Retinal pigment epithelial cell (primary cell): Measurements from ENCODE around the gene CYTH1.

Source experiments
- DNase-seq: peaks from one replicate; pipeline ENCODE4 v3.0.0-alpha.2; 2010; ENCODE audit warnings: low read depth
- H3K4me3 ChIP-seq: 2 replicates; pipeline ENCODE4 v1.5.1; 2011; ENCODE audit warnings: mild to moderate bottlenecking, low read length, control low read depth, moderate library complexity
- TF ChIP-seq, protein P1 (sequence below): conservative IDR thresholded peaks from 2 replicates; pipeline ENCODE4 v1.5.1; 2011; ENCODE audit warnings: low read depth, low read length, control low read depth, inconsistent platforms

CYTH1 gene

DNA sequence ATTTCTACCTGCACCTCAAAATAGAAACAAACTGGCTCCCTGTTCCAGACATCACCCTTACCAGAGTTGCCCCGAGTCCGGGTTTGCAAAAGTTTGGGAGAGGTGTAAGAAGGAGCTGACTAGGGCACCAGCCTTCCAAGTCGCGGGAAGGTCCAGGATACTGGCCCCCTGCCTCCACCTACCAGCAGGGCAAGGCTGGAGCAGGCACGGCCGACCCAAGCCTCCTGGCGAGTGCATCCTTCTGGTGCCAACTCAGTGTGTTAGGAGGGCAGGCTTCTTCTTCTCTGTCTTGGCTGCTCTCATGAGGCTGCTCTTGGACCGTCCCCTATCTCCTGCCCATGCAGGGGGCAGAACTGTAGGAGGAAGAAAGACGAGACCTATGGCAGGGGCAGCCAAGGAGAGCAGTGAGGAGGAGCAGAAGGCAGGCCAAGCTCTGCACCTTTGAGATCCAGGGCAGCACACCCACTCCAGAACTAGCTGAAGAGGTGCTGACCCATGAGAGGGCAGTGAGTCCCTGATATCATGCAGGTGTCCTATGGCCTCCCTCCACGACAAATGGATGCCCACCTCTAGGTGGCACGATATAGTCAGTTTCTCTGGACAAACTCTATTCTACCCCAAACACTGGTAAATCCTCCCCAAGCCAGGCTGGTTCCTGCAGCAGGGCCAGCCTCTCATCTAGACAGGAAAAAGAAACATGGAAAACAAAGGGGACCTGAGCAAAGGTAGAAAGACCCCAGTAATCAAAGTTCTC lies 54.4 kb downstream of the CYTH1 start:
- no peak for DNase-seq
- H3K4me3 ChIP-seq: no peak overlapping the region
- TF ChIP-seq, protein P1, sequence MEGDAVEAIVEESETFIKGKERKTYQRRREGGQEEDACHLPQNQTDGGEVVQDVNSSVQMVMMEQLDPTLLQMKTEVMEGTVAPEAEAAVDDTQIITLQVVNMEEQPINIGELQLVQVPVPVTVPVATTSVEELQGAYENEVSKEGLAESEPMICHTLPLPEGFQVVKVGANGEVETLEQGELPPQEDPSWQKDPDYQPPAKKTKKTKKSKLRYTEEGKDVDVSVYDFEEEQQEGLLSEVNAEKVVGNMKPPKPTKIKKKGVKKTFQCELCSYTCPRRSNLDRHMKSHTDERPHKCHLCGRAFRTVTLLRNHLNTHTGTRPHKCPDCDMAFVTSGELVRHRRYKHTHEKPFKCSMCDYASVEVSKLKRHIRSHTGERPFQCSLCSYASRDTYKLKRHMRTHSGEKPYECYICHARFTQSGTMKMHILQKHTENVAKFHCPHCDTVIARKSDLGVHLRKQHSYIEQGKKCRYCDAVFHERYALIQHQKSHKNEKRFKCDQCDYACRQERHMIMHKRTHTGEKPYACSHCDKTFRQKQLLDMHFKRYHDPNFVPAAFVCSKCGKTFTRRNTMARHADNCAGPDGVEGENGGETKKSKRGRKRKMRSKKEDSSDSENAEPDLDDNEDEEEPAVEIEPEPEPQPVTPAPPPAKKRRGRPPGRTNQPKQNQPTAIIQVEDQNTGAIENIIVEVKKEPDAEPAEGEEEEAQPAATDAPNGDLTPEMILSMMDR: no peak

DNA sequence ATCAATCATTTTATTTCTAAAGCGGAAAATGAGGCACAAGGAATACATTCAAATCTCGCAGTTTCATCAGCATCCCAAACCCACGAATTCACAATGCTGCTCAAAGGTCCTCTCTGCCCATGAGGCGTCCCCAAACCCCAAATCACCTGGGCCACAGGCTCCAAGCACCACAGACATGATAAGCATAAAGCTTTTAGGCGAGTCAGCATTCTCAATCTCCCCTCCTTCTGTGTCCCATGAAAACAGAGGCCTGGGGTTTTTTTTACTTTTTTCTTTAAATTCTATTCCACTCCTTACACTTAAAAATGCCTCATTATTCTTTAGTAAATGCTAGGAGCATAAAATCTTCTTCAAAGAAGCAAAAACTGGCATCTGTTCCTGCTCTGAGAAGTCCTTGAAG lies 55.0 kb downstream of the CYTH1 start:
- H3K4me3 ChIP-seq: no peak overlapping the region
- TF ChIP-seq, protein P1: no peak
- no peak for DNase-seq

DNA sequence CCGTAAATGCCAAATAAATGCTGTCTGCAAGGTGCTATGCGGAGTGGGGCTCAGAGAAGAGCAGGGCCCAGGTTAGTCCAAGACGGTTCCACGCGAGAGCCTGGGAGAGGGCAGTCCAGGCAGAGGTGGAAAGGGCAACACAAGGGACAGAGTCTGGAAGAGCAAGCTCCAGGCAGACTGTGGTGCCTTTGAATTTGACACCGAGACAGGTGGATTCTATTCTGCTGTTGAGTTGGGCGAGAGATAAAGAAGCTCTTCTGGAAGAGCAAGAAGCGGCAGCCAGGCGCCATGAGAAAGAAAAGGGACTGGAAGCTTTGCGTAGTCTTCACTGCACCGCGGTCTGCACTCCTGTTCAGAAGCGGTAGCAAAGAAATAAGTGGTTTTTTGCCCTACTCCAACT lies 55.6 kb downstream of the CYTH1 start:
- DNase-seq: no peak
- TF ChIP-seq, protein P1: no peak
- no peak overlapping the region for H3K4me3 ChIP-seq

DNA sequence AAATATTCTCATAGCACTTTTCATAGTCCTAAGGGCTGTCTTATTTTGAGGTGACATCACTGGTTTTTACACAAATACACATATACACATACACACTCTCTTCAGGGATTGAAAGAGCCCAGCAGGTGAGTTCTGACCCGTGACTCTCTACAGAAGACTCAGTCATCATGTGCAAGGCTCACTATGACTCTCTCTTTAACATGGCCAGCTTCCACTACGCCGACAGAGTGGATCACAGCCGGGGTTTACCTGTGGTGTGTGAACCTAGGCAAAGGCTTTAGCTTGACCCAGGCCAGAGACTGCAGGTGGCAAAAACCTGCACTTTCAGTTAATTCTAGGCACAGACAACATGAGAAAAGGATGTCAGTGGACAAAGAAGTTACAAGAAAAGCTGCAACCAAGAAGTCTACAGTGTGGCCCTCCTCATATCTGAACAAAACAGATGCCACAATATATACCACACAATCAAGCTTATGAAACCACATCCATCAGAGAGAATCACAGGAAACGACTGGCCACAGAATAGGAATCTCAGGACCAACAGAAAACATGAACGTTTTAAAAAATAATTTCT lies 56.5 kb downstream of the CYTH1 start:
- no peak for DNase-seq
- H3K4me3 ChIP-seq: no peak overlapping the region
- TF ChIP-seq, protein P1: no peak

DNA sequence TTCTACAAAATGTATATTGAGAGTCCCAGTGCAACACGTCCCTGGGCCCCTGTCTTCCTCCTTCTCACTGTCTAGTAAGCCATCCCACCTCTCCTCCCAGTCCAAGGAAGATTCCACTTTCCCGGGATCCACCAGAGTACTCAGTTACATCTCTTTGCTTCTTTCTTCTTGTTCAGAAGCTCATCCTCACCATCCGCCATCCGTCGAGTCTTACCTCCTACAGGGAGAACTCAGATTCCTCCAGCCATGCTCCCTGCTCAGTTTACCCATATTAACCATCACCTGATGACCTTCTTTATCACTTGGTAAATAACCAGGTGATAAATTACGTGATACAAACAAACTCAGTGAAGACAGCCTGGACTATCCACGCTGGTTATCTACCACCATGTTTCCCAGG lies 57.1 kb downstream of the CYTH1 start:
- TF ChIP-seq, protein P1: no peak
- no peak for DNase-seq
- H3K4me3 ChIP-seq: no peak overlapping the region

DNA sequence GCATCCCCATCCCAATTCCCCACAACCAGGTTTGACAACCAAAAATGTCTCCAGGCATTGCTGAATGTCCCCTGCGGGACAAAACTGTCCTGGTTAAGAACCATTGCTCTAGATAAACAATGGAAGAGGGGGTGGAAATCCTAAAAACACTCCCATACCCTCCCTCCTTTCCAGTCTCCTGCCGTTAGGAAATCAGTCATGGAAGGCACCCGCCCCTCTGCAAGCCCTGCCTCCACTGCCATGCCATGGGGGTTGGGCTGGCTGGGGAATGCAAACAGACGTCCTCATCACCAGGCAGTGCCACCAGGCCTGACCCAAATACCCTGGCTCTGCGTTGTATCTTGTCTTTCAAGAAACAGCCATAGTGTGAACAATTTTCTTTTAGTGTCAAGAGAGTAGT lies 57.5 kb downstream of the CYTH1 start:
- no peak for DNase-seq
- H3K4me3 ChIP-seq: no peak overlapping the region
- TF ChIP-seq, protein P1: no peak

DNA sequence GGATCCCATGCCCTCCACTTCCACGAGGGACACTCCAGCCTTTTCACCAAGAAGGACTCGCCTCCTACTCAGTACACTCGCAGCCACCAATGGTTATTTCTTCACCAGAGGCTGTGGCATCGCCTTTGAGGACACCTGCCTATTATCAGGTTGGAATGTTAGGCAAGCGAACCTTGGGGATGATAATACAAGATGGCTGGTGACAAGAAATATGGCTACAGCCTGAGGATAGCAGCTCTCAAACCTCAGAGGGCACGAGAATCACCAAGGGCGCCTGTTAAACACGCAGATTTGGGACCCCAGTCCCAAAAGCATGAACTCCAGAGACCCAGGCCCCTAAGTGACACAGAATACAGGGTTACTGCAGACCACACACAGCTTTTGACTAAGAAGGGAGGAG lies 58.1 kb downstream of the CYTH1 start:
- TF ChIP-seq, protein P1: no peak
- no peak for DNase-seq
- no peak overlapping the region for H3K4me3 ChIP-seq
